AG09309 (cell line): ENCODE data around the gene ELMO2.

ENCODE experiments used
- DNase-seq: peaks from one replicate; pipeline ENCODE4 v3.0.0-alpha.2; 2010; ENCODE audit warnings: low read depth
- H3K4me3 ChIP-seq: 2 replicates; pipeline ENCODE4 v1.5.1; 2011; ENCODE audit warnings: mild to moderate bottlenecking, low read depth, low read length, moderate library complexity; ENCODE audit not compliant: control insufficient read depth
- TF ChIP-seq, protein P1 (sequence below): IDR thresholded peaks from 2 replicates; pipeline ENCODE4 v1.5.1; 2011; ENCODE audit warnings: mild to moderate bottlenecking, low read depth, low read length, inconsistent platforms; ENCODE audit not compliant: insufficient read depth, control insufficient read depth; ENCODE audit errors: missing control alignments

ELMO2 gene

GRCh38 chr20:46353500-46354206 is 52.8 kb downstream of the ELMO2 start:
- DNase-seq = no peak
- TF ChIP-seq, protein P1, sequence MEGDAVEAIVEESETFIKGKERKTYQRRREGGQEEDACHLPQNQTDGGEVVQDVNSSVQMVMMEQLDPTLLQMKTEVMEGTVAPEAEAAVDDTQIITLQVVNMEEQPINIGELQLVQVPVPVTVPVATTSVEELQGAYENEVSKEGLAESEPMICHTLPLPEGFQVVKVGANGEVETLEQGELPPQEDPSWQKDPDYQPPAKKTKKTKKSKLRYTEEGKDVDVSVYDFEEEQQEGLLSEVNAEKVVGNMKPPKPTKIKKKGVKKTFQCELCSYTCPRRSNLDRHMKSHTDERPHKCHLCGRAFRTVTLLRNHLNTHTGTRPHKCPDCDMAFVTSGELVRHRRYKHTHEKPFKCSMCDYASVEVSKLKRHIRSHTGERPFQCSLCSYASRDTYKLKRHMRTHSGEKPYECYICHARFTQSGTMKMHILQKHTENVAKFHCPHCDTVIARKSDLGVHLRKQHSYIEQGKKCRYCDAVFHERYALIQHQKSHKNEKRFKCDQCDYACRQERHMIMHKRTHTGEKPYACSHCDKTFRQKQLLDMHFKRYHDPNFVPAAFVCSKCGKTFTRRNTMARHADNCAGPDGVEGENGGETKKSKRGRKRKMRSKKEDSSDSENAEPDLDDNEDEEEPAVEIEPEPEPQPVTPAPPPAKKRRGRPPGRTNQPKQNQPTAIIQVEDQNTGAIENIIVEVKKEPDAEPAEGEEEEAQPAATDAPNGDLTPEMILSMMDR = no peak
- H3K4me3 ChIP-seq = no peak overlapping the region

- no peak for DNase-seq
- H3K4me3 ChIP-seq = no peak overlapping the region
- TF ChIP-seq, protein P1 = no peak
These were observed 54.0 kb downstream of the ELMO2 start for GRCh38 chr20:46352370-46352938.

- no peak for DNase-seq
- no peak overlapping the region for H3K4me3 ChIP-seq
- TF ChIP-seq, protein P1 = no peak
These were observed 54.9 kb downstream of the ELMO2 start for GRCh38 chr20:46351357-46352058.

- TF ChIP-seq, protein P1 = no peak
- no peak overlapping the region for H3K4me3 ChIP-seq
- DNase-seq = no peak
These were observed 55.5 kb downstream of the ELMO2 start for GRCh38 chr20:46350986-46351267.

- no peak overlapping the region for H3K4me3 ChIP-seq
- TF ChIP-seq, protein P1 = no peak
- peak; percentile 55 for DNase-seq
These were observed 56.0 kb downstream of the ELMO2 start for GRCh38 chr20:46350201-46350985.

GRCh38 chr20:46349742-46350056 is 56.7 kb downstream of the ELMO2 start:
- TF ChIP-seq, protein P1 = no peak
- no peak overlapping the region for H3K4me3 ChIP-seq
- no peak for DNase-seq
